HCT116 (cell line): ENCODE data around the gene GNB4. TPM values are rescaled to one million over a fixed set of nuclear protein-coding genes. Genes with fewer than 3 reads are reported as not detected.

Experiments
- ATAC-seq: fragments of 200-7000 bp; cut with Tn5 transposase; 2 replicates; pipeline ENCODE4 v1.9.1; 2020; ENCODE audit warnings: mild to moderate bottlenecking, moderate library complexity
- BruUV-seq: library from RNA; stranded (reverse); fragments of 400-500 nt; replicated peaks from 2 replicates; lab custom pipeline; 2021; lab: Mats Ljungman, UMichigan
- CTCF ChIA-PET: fragments of 300-600 bp; sonication (Branson Sonifier 250); formaldehyde crosslinking; loops from one replicate; lab custom pipeline; 2021; ENCODE audit warnings: antibody characterized with exemption; lab: Charles Lee
- POLR2A ChIA-PET: fragments of 300-600, 350-600 bp; sonication (Branson Sonifier 250); formaldehyde crosslinking; loops from one replicate; lab custom pipeline; 2021; ENCODE audit warnings: antibody characterized with exemption; lab: Charles Lee
- RAD21 ChIA-PET, 2 experiments: fragments of 300-600 bp; sonication (Branson Sonifier 250); formaldehyde crosslinking; loops; one replicate each; lab custom pipeline; 2023; ENCODE audit warnings: low total read pairs in 2 of 2; ENCODE audit not compliant: uncharacterized antibody in 2 of 2, unreplicated experiment in 2 of 2, low non-redundant PET in 1 of 2; lab: Charles Lee
- DNase-seq: peaks from one replicate; pipeline ENCODE4 v3.0.0-alpha.2; 2010; ENCODE audit warnings: low read depth, low spot score
- H2AFZ ChIP-seq: fragments of 200-600 bp; shearing (Covaris generic), sonication (generic); 2 replicates; pipeline ENCODE4 v1.6.1; 2017; ENCODE audit warnings: low read depth, mixed run types, mixed read lengths, antibody characterized with exemption, low read length; ENCODE audit not compliant: poor library complexity, severe bottlenecking
- H3K27ac ChIP-seq: 2 replicates; pipeline ENCODE4 v1.5.1; 2012; ENCODE audit warnings: low read depth, low read length
- H3K27me3 ChIP-seq: fragments of 200-600 bp; sonication (generic); 2 replicates; pipeline ENCODE4 v1.6.1; 2016; ENCODE audit warnings: mixed run types, low read length, mixed read lengths; ENCODE audit not compliant: insufficient read depth
- H3K36me3 ChIP-seq, 2 experiments: fragments of 200-500 bp in 1 of 2; fragments of 200-600 bp in 1 of 2; sonication (Bioruptor generic) in 1 of 2; sonication (generic) in 1 of 2; 2 replicates each; pipeline versions ENCODE4 v1.5.1 to v1.6.1; 2014 to 2016; ENCODE audit warnings: low read length in 2 of 2, inconsistent platforms in 1 of 2, mixed read lengths in 1 of 2, mixed run types in 1 of 2; ENCODE audit not compliant: insufficient read depth in 2 of 2, control insufficient read depth in 1 of 2
- H3K4me1 ChIP-seq, 2 experiments: fragments of 200-600 bp in 1 of 2; sonication (generic) in 1 of 2; 2 replicates each; pipeline versions ENCODE4 v1.5.1 to v1.6.1; 2012 to 2017; ENCODE audit warnings: low read length in 2 of 2, inconsistent platforms in 1 of 2, mild to moderate bottlenecking in 1 of 2, mixed read lengths in 1 of 2, mixed run types in 1 of 2, moderate library complexity in 1 of 2; ENCODE audit not compliant: insufficient read depth in 2 of 2, control insufficient read depth in 1 of 2
- H3K4me2 ChIP-seq: fragments of 200-600 bp; sonication (generic); 2 replicates; pipeline ENCODE4 v1.6.1; 2017; ENCODE audit warnings: mixed run types, low read length, mixed read lengths
- H3K4me3 ChIP-seq, 2 experiments: fragments of 200-600 bp in 1 of 2; sonication (generic) in 1 of 2; replicated peaks in 1 of 2; 2 replicates each; pipeline ENCODE4 v1.5.1; 2011 to 2016; ENCODE audit warnings: low read length in 2 of 2, control low read depth in 1 of 2, low read depth in 1 of 2, mild to moderate bottlenecking in 1 of 2, mixed read lengths in 1 of 2, mixed run types in 1 of 2
- H3K79me2 ChIP-seq: fragments of 200-600 bp; sonication (generic); 2 replicates; pipeline ENCODE4 v1.6.1; 2017; ENCODE audit warnings: mild to moderate bottlenecking, mixed run types, low read length, moderate library complexity, mixed read lengths; ENCODE audit not compliant: insufficient read depth
- H3K9ac ChIP-seq: fragments of 200-600 bp; sonication (generic); 2 replicates; pipeline ENCODE4 v1.6.1; 2016; ENCODE audit warnings: low read length, mixed read lengths
- H3K9me2 ChIP-seq: fragments of 200-600 bp; sonication (generic), shearing (Covaris generic); 2 replicates; pipeline ENCODE4 v1.6.1; 2017; ENCODE audit warnings: mixed run types, mild to moderate bottlenecking, moderate library complexity; ENCODE audit not compliant: insufficient read depth
- H3K9me3 ChIP-seq, 2 experiments: fragments of 200-500 bp in 1 of 2; fragments of 200-600 bp in 1 of 2; sonication (Bioruptor generic) in 1 of 2; sonication (generic) in 1 of 2; 2 replicates each; pipeline ENCODE4 v1.6.1; 2014 to 2017; ENCODE audit warnings: low read length in 2 of 2, mixed read lengths in 2 of 2, inconsistent platforms in 1 of 2, low read depth in 1 of 2, mild to moderate bottlenecking in 1 of 2, mixed run types in 1 of 2, moderate library complexity in 1 of 2; ENCODE audit not compliant: control insufficient read depth in 1 of 2, insufficient read depth in 1 of 2
- H4K20me1 ChIP-seq: fragments of 200-600 bp; sonication (generic), shearing (Covaris generic); 2 replicates; pipeline ENCODE4 v1.6.1; 2017; ENCODE audit warnings: mixed run types, mild to moderate bottlenecking, moderate library complexity; ENCODE audit not compliant: insufficient read depth
- ATF3 ChIP-seq: IDR thresholded peaks from 2 replicates; pipeline ENCODE4 v1.6.1; 2012
- CTCF ChIP-seq, 3 experiments: fragments of 200-600 bp in 1 of 3; sonication (generic) in 1 of 3; IDR thresholded peaks in 2 of 3; conservative IDR thresholded peaks in 1 of 3; 2 replicates each; pipeline ENCODE4 v1.5.1; 2012 to 2017; ENCODE audit warnings: low read depth in 2 of 3, low read length in 2 of 3, antibody characterized with exemption in 1 of 3, borderline replicate concordance in 1 of 3, control low read depth in 1 of 3, mild to moderate bottlenecking in 1 of 3, mixed read lengths in 1 of 3, mixed run types in 1 of 3, moderate library complexity in 1 of 3; ENCODE audit not compliant: insufficient read depth in 1 of 3
- EGR1 ChIP-seq: IDR thresholded peaks from 2 replicates; pipeline ENCODE4 v1.6.1; 2012; ENCODE audit warnings: low read depth
- EZH2phosphoT487 ChIP-seq: fragments of 200-600 bp; IDR thresholded peaks from 2 replicates; pipeline ENCODE4 v1.6.1; 2018; ENCODE audit warnings: antibody characterized with exemption, borderline replicate concordance
- POLR2A ChIP-seq: IDR thresholded peaks from 2 replicates; pipeline ENCODE4 v1.7.0; 2011; ENCODE audit warnings: borderline replicate concordance; ENCODE audit not compliant: insufficient read depth, insufficient read length; ENCODE audit errors: extremely low read depth
- RAD21 ChIP-seq: IDR thresholded peaks from 2 replicates; pipeline ENCODE4 v1.6.1; 2012; ENCODE audit warnings: low read depth, mild to moderate bottlenecking
- SP1 ChIP-seq: IDR thresholded peaks from 2 replicates; pipeline ENCODE4 v1.6.1; 2012; ENCODE audit warnings: low read depth
- TCF7L2 ChIP-seq: IDR thresholded peaks from 2 replicates; pipeline ENCODE4 v1.7.0; 2011; ENCODE audit warnings: borderline replicate concordance, inconsistent platforms; ENCODE audit not compliant: insufficient read depth, insufficient read length; ENCODE audit errors: extremely low read depth
- ZBTB33 ChIP-seq: IDR thresholded peaks from 2 replicates; pipeline ENCODE4 v1.6.1; 2011; ENCODE audit warnings: mild to moderate bottlenecking, low read length, moderate library complexity; ENCODE audit not compliant: insufficient replicate concordance; ENCODE audit errors: extremely low read depth
- ZFX ChIP-seq: fragments of 450-650 bp; IDR thresholded peaks from 2 replicates; pipeline ENCODE4 v1.6.1; 2017
- intact Hi-C: fragments of 100-400 bp; cut with micrococcal nuclease; formaldehyde crosslinking; loops from 2 replicates; pipeline ENCODE4 v1.10.0; 2022
- total RNA-seq: library from RNA; stranded (reverse); gene quantifications from one replicate; pipeline ENCODE4 v1.2.1, GENCODE V29; 2021; ENCODE audit not compliant: unreplicated experiment
- TF ChIP-seq, protein P1 (sequence below): IDR thresholded peaks from 2 replicates; pipeline ENCODE4 v1.6.1; 2012; ENCODE audit warnings: low read depth

Gene GNB4
- total RNA-seq, 1 experiment from 2014 or later, result 0.10 TPM

DNA sequence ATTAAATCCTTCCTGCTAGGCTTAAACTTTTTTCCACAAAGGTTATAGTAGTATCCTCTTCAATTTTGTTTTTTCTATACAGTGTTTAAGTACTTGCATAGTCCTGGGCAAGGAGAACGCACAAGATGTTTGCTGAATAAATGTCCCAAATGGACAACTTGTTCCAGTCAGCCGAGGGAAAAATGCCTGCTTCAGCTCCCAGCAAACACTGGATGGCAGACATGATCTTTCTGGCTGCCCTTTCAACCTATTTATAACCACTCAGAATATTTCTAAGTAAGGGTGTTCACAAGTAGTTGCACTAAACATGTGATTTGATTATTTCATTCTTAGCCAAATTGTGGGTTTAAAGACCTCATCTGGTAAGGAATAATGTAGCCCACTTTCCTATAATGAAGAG, 29.8 kb downstream of the GNB4 start:
- H4K20me1 ChIP-seq, result no peaks in the 10 kb centered on the region
- no peaks in the 10 kb centered on the region for H3K9me3 ChIP-seq
- ChIA-PET POLR2A (no interaction called here), RAD21 (no interaction called here), CTCF (no interaction called here)
- H3K27ac ChIP-seq, result no peak overlapping the region
- no peak overlapping the region for H3K9ac ChIP-seq
- no peak overlapping the region for H2AFZ ChIP-seq
- H3K4me2 ChIP-seq, result no peak overlapping the region
- TF ChIP-seq SP1 (no peak), CTCF (IDR thresholded peaks at IDR 0.05 in 2 of 3, conservative IDR thresholded peaks at IDR 0.05 in 1 of 3; ENCODE audit: borderline replicate concordance in 1 of 3, insufficient read depth in 1 of 3, low read depth in 2 of 3, low read length in 2 of 3) (peak in 1 of 3 experiments; percentile 28; a peak in 2 of 6 replicates), RAD21 (peak; percentile 44)
- ATAC-seq (no peak), DNase-seq (no peak)
- H3K36me3 ChIP-seq, result no peaks in the 10 kb centered on the region; a peak in 1 of 4 replicates
- intact Hi-C loops, result no loop called here
- H3K27me3 ChIP-seq, result no peaks in the 10 kb centered on the region
- no peaks in the 10 kb centered on the region for H3K4me1 ChIP-seq
- no peak overlapping the region for H3K4me3 ChIP-seq
- no peaks in the 10 kb centered on the region for H3K9me2 ChIP-seq
- BruUV-seq, result no TSS peak
- H3K79me2 ChIP-seq, result no peaks in the 10 kb centered on the region

- ChIA-PET POLR2A (no interaction called here), RAD21 (no interaction called here), CTCF (no interaction called here)
- Histone ChIP-seq H2AFZ (no peak overlapping the region), H3K4me1 (no peaks in the 10 kb centered on the region), H3K4me3 (no peak overlapping the region), H3K9me2 (no peaks in the 10 kb centered on the region; the same call in 1 of the 2 replicates), H3K79me2 (no peaks in the 10 kb centered on the region), H3K27me3 (no peaks in the 10 kb centered on the region), H3K4me2 (no peak overlapping the region), H3K27ac (no peak overlapping the region), H3K9me3 (no peaks in the 10 kb centered on the region), H3K36me3 (no peaks in the 10 kb centered on the region; a peak in 1 of 4 replicates), H4K20me1 (no peaks in the 10 kb centered on the region), H3K9ac (no peak overlapping the region)
- DNase-seq (no peak), ATAC-seq (no peak)
- intact Hi-C loops, result no loop called here
- TF ChIP-seq ATF3 (no peak), POLR2A (no peak), EZH2phosphoT487 (no peak), EGR1 (no peak), TCF7L2 (no peak), ZFX (no peak), ZBTB33 (no peak)
- TF ChIP-seq, protein P1, sequence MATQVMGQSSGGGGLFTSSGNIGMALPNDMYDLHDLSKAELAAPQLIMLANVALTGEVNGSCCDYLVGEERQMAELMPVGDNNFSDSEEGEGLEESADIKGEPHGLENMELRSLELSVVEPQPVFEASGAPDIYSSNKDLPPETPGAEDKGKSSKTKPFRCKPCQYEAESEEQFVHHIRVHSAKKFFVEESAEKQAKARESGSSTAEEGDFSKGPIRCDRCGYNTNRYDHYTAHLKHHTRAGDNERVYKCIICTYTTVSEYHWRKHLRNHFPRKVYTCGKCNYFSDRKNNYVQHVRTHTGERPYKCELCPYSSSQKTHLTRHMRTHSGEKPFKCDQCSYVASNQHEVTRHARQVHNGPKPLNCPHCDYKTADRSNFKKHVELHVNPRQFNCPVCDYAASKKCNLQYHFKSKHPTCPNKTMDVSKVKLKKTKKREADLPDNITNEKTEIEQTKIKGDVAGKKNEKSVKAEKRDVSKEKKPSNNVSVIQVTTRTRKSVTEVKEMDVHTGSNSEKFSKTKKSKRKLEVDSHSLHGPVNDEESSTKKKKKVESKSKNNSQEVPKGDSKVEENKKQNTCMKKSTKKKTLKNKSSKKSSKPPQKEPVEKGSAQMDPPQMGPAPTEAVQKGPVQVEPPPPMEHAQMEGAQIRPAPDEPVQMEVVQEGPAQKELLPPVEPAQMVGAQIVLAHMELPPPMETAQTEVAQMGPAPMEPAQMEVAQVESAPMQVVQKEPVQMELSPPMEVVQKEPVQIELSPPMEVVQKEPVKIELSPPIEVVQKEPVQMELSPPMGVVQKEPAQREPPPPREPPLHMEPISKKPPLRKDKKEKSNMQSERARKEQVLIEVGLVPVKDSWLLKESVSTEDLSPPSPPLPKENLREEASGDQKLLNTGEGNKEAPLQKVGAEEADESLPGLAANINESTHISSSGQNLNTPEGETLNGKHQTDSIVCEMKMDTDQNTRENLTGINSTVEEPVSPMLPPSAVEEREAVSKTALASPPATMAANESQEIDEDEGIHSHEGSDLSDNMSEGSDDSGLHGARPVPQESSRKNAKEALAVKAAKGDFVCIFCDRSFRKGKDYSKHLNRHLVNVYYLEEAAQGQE, result no peak
- BruUV-seq, result no TSS peak
Measured at GRCh38 chr3:179418610-179419009, 32.7 kb downstream of the GNB4 start.
